Osteocyte (in vitro differentiated cells): Measurements from ENCODE around the gene TBX3. TPM values are rescaled to one million over a fixed set of nuclear protein-coding genes. Genes with fewer than 3 reads are reported as not detected.

Experiments
- DNase-seq: peaks from one replicate; pipeline ENCODE4 v3.0.0; 2021; ENCODE audit warnings: mixed read lengths; ENCODE audit not compliant: unreplicated experiment; ENCODE audit errors: extremely low spot score
- H3K27ac Mint-ChIP-seq: one replicate; pipeline ENCODE4 v1.8.0; 2021; ENCODE audit warnings: mild to moderate bottlenecking, mixed read lengths; ENCODE audit not compliant: unreplicated experiment
- H3K27me3 Mint-ChIP-seq: one replicate; pipeline ENCODE4 v1.8.0; 2021; ENCODE audit warnings: mixed read lengths; ENCODE audit not compliant: unreplicated experiment
- H3K36me3 Mint-ChIP-seq: one replicate; pipeline ENCODE4 v1.8.0; 2021; ENCODE audit warnings: mixed read lengths; ENCODE audit not compliant: unreplicated experiment
- H3K4me1 Mint-ChIP-seq: one replicate; pipeline ENCODE4 v1.8.0; 2021; ENCODE audit warnings: mixed read lengths; ENCODE audit not compliant: unreplicated experiment
- H3K4me3 Mint-ChIP-seq: one replicate; pipeline ENCODE4 v1.8.0; 2021; ENCODE audit warnings: mild to moderate bottlenecking, moderate library complexity, mixed read lengths; ENCODE audit not compliant: unreplicated experiment
- H3K9me3 Mint-ChIP-seq: one replicate; pipeline ENCODE4 v1.8.0; 2021; ENCODE audit warnings: mixed read lengths; ENCODE audit not compliant: unreplicated experiment
- CTCF ChIP-seq: fragments of 200-600 bp; sonication (generic); IDR thresholded peaks from 2 replicates; pipeline ENCODE4 v1.5.0; 2021; ENCODE audit warnings: antibody characterized with exemption, mild to moderate bottlenecking, moderate library complexity
- total RNA-seq: library from RNA; stranded (reverse); gene quantifications from 2 replicates; pipeline ENCODE4 v1.2.1, GENCODE V29; 2021

TBX3 gene
- total RNA-seq, 1 donor from 2014 or later: 0.91 TPM

- peaks cover 12% of the 10 kb centered on the region for H3K4me1 Mint-ChIP-seq
- no peaks in the 10 kb centered on the region for H3K36me3 Mint-ChIP-seq
- no peak overlapping the region for H3K27ac Mint-ChIP-seq
- DNase-seq: no peak
- TF ChIP-seq CTCF: no peak
- H3K4me3 Mint-ChIP-seq: no peak overlapping the region
- H3K27me3 Mint-ChIP-seq: peaks cover 81% of the 10 kb centered on the region
- no peaks in the 10 kb centered on the region for H3K9me3 Mint-ChIP-seq
Observed at GRCh38 chr12:114700392-114701103, 16.6 kb upstream of the TBX3 start.

GRCh38 chr12:114698566-114699163 lies 14.7 kb upstream of the TBX3 start:
- no peak for TF ChIP-seq CTCF
- H3K27ac Mint-ChIP-seq: no peak overlapping the region
- no peak overlapping the region for H3K4me3 Mint-ChIP-seq

GRCh38 chr12:114697741-114698565 lies 14.0 kb upstream of the TBX3 start:
- H3K36me3 Mint-ChIP-seq: no peaks in the 10 kb centered on the region
- H3K27ac Mint-ChIP-seq: no peak overlapping the region
- peaks cover 98% of the 10 kb centered on the region for H3K27me3 Mint-ChIP-seq
- no peak overlapping the region for H3K4me3 Mint-ChIP-seq
- H3K9me3 Mint-ChIP-seq: no peaks in the 10 kb centered on the region
- DNase-seq: no peak
- H3K4me1 Mint-ChIP-seq: peaks cover 7% of the 10 kb centered on the region
- TF ChIP-seq CTCF: no peak

More at GRCh38 chr12:114698566-114699163, 14.7 kb upstream of the TBX3 start:
- peaks cover 96% of the 10 kb centered on the region for H3K27me3 Mint-ChIP-seq
- H3K36me3 Mint-ChIP-seq: no peaks in the 10 kb centered on the region
- H3K9me3 Mint-ChIP-seq: no peaks in the 10 kb centered on the region
- no peak for DNase-seq
- peaks cover 7% of the 10 kb centered on the region for H3K4me1 Mint-ChIP-seq

GRCh38 chr12:114697243-114697716 lies 13.3 kb upstream of the TBX3 start:
- H3K9me3 Mint-ChIP-seq: no peaks in the 10 kb centered on the region
- peaks cover 97% of the 10 kb centered on the region for H3K27me3 Mint-ChIP-seq
- no peak for TF ChIP-seq CTCF
- no peak overlapping the region for H3K4me3 Mint-ChIP-seq
- no peak overlapping the region for H3K27ac Mint-ChIP-seq
- H3K4me1 Mint-ChIP-seq: peaks cover 11% of the 10 kb centered on the region
- H3K36me3 Mint-ChIP-seq: no peaks in the 10 kb centered on the region
- no peak for DNase-seq
